Prostate gland (tissue), 2 donors: ENCODE measurements around the gene PDXP. TPM values are rescaled to one million over a fixed set of nuclear protein-coding genes. Genes with fewer than 3 reads are reported as not detected.
"Not testable (repeated sequence)": the region's sequence is repeated elsewhere in the genome, so short reads cannot be mapped to it uniquely, and the experiment has no call there.

Experiments used
- DNase-seq: peaks from one replicate; pipeline ENCODE4 v3.0.0-alpha.2; 2019; ENCODE audit warnings: low spot score
- H3K27ac ChIP-seq, 2 donors: fragments of 200-600 bp; sonication (generic); 2 replicates each; pipeline ENCODE4 v1.5.1; 2017 to 2019
- H3K27me3 ChIP-seq: fragments of 200-600 bp; sonication (generic); replicated peaks from 2 replicates; pipeline ENCODE4 v1.5.1; 2019; ENCODE audit not compliant: insufficient read depth
- H3K36me3 ChIP-seq, 2 donors: fragments of 200-600 bp; sonication (generic); 1 replicate in 1 of 2; 2 replicates in 1 of 2; pipeline versions ENCODE4 v1.5.1 to v1.8.1; 2017 to 2019
- H3K4me1 ChIP-seq: fragments of 200-600 bp; sonication (generic); replicated peaks from 2 replicates; pipeline ENCODE4 v1.5.1; 2019
- H3K4me3 ChIP-seq, 2 donors: fragments of 200-600 bp; sonication (generic); 2 replicates each; pipeline ENCODE4 v1.5.1; 2017 to 2019
- H3K9me3 ChIP-seq: fragments of 200-600 bp; sonication (generic); 2 replicates; pipeline ENCODE4 v1.5.1; 2017
- POLR2A ChIP-seq: fragments of 450-650 bp; IDR thresholded peaks from one replicate; pipeline ENCODE4 v1.6.1; 2016; ENCODE audit warnings: antibody characterized with exemption, mild to moderate bottlenecking
- POLR2AphosphoS5 ChIP-seq: sonication (generic); formaldehyde crosslinking; IDR thresholded peaks from one replicate; pipeline ENCODE4 v1.6.1; 2017; ENCODE audit warnings: antibody characterized with exemption
- WGBS: methylation state at CpG from one replicate; pipeline ENCODE4 v1.1.5; 2018; 5-methylcytosine and 5-hydroxymethylcytosine counted together
- intact Hi-C: fragments of 100-400 bp; cut with DNase I; formaldehyde crosslinking; loops from one replicate; pipeline ENCODE4 v1.14.2; 2022
- total RNA-seq, 2 donors: library from RNA; depleted of rRNA; stranded (reverse); fragments of >200 nt; gene quantifications; one replicate each; pipeline ENCODE4 v1.1.0, GENCODE V29; 2016
- TF ChIP-seq, protein P1 (sequence below), 4 experiments: fragments of 200-600 bp in 2 of 4; fragments of 450-650 bp in 2 of 4; sonication (generic) in 2 of 4; IDR thresholded peaks; 1 replicate in 3 of 4; 2 replicates in 1 of 4; pipeline ENCODE4 v1.5.1; 2016 to 2019; ENCODE audit warnings: antibody characterized with exemption in 4 of 4, mild to moderate bottlenecking in 2 of 4, moderate library complexity in 2 of 4

PDXP gene, protein sequence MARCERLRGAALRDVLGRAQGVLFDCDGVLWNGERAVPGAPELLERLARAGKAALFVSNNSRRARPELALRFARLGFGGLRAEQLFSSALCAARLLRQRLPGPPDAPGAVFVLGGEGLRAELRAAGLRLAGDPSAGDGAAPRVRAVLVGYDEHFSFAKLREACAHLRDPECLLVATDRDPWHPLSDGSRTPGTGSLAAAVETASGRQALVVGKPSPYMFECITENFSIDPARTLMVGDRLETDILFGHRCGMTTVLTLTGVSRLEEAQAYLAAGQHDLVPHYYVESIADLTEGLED
- 10 to 100 TPM; 12.9 to 87.8 TPM for total RNA-seq

DNA sequence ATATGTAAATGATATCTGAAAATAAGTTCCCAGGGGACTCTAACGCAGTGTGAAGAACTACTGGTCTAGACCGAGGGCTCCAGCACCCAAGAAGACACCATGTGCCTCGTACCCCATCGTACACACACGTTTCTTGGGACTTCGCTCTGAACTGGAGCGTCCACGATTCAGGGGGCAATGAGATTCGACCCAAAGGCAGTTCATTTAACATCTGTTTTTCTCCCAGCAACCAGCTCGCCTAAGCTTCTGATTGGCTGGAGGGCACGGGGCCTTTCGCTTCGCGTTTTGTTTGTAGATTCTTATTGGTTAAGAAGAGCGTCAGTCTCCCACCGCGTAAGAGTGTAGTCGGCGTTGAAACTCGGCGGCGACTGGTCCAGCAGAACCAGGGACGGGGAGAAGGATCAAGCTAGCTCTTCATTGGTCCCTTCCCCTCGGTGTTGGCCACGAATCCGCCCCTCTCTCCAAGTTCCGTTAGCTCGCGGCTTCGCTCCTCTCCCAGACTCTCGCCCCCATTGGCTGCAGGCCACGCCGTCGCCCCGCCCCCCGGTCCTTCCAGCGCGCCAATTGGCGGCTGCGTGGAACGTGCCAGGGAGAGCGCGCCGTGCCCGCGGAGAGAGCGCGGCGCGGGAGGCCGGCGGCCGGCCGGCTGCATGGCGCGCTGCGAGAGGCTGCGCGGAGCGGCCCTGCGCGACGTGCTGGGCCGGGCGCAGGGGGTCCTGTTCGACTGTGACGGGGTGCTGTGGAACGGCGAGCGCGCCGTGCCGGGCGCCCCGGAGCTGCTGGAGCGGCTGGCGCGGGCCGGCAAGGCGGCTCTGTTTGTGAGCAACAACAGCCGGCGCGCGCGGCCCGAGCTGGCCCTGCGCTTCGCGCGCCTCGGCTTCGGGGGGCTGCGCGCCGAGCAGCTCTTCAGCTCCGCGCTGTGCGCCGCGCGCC, at the start of gene PDXP:
Gene PDXP, plus strand, starts transcription at position 591 of the 933 bp plus-strand sequence. Its CDS starts 60 bp downstream, at position 651.
- intact Hi-C loops = no loop called here
- Histone ChIP-seq H3K27me3 (no peaks in the 10 kb centered on the region), H3K4me3 (peak within 1 kb of the TSS; percentile 49 to 62)

DNA sequence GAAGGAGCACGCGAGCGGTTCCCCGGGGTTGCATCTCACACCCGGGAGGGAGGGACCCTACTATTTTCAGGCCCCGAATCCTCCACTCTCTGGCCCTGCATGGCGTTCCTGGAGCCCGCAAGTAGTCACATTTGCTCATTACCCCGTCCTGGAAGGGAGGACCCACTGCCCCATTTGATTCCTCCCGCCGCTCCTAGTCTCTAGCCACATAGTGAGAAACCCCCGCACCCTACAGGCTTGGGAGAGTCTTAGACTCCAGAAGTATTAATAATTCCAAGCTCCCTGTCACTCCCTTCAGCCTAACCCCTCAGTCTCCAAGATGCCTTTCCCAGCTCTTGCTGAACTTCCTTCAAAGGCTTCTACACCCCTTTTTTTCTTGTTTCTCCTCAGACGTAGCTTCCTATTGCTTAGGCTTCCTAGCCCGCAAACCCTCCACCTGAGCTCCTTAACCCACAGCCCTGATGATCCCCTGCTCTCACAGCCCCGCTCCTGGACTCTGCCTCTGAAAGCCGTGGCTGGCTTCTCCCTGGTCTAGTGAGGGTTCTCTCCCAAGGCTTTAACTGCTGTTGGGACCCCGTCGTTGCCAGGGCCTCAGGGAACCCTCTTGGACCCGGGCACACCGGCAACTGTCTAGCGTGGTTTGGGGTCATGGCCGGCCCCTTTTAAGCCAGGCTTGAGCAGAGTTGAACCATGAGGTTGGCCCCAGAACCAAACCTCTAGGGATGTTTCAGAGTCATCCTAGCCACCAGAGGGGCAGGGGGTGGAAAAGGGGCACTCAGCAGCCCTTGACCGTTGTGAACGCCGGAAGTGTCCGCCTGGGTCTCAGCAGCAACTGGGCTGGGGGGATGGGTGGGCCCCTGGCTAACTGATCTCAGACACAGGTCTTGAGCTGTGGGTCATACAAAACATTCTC, 49.0 kb upstream of the PDXP start:
- no peaks in the 10 kb centered on the region for H3K27me3 ChIP-seq
- peak overlapping the region; percentile 77 to 93 for H3K4me3 ChIP-seq
- H3K4me1 ChIP-seq = peaks cover 20% of the 10 kb centered on the region
- intact Hi-C loops = no loop called here
- TF ChIP-seq POLR2A = no peak
- no peak for TF ChIP-seq POLR2AphosphoS5
- TF ChIP-seq, protein P1, sequence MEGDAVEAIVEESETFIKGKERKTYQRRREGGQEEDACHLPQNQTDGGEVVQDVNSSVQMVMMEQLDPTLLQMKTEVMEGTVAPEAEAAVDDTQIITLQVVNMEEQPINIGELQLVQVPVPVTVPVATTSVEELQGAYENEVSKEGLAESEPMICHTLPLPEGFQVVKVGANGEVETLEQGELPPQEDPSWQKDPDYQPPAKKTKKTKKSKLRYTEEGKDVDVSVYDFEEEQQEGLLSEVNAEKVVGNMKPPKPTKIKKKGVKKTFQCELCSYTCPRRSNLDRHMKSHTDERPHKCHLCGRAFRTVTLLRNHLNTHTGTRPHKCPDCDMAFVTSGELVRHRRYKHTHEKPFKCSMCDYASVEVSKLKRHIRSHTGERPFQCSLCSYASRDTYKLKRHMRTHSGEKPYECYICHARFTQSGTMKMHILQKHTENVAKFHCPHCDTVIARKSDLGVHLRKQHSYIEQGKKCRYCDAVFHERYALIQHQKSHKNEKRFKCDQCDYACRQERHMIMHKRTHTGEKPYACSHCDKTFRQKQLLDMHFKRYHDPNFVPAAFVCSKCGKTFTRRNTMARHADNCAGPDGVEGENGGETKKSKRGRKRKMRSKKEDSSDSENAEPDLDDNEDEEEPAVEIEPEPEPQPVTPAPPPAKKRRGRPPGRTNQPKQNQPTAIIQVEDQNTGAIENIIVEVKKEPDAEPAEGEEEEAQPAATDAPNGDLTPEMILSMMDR (IDR thresholded peaks at IDR 0.05) = no peak
- WGBS = 14% methylated on average over 26 of the region's 26 CpGs
- no peak for DNase-seq
- H3K27ac ChIP-seq = peak overlapping the region; percentile 92 to 95
- H3K9me3 ChIP-seq = no peaks in the 10 kb centered on the region
- H3K36me3 ChIP-seq = no peaks in the 10 kb centered on the region

More for the DNA sequence above, at the start of gene PDXP:
- peaks cover 0 to 3% of the 10 kb centered on the region in 2 donors for H3K36me3 ChIP-seq
- peak within 1 kb of the TSS; percentile 50 to 73 for H3K27ac ChIP-seq
- WGBS = under 1% methylated on average over 69 of the region's 101 CpGs
- no peaks in the 10 kb centered on the region for H3K9me3 ChIP-seq
- DNase-seq = peak; percentile 99
- peaks cover 3% of the 10 kb centered on the region for H3K4me1 ChIP-seq
- TF ChIP-seq POLR2AphosphoS5 (peak; percentile 91), POLR2A (peak; percentile 43)
- TF ChIP-seq, protein P1 (IDR thresholded peaks at IDR 0.05) = no peak

GRCh38 chr22:37610153-37610475, 48.4 kb upstream of the PDXP start:
- H3K27me3 ChIP-seq, DNase-seq, intact Hi-C loops, H3K36me3 ChIP-seq, H3K9me3 ChIP-seq: not testable (repeated sequence)
- H3K4me1 ChIP-seq = peaks cover 20% of the 10 kb centered on the region
- peak overlapping the region in 1 of 2 donors; percentile 92 for H3K27ac ChIP-seq
- peak overlapping the region in 1 of 2 donors; percentile 77 for H3K4me3 ChIP-seq
- 80% methylated on average over 3 of the region's 3 CpGs for WGBS

DNA sequence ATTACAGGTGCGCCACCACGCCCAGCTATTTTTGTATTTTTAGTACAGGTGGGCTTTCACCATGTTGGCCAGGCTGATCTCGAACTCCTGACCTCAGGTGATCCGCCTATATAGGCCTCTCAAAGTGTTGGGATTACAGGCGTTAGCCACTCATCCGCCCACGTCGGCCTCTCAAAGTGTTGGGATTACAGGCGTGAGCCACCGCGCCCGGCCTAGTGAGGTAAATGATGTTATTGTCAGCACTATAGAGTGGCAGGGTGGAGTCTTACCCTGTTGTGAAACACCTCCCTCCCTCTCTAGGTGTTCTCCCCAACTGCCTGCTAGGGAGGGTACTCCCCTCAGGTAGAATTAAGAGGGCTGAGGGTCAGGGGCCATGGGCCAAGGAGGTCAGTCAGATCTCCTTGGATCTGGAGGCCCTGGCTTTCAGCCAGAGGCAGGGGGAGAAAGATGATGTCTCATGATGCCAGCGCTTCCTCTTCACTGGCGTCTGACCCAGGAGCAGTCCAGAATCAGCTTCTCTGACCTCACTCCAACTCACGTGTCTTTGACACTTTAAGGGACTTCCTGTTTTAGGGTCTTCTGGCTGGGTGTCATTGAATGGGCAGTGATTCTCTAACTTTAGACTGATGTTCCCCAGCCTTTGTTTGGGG, 47.9 kb upstream of the PDXP start:
- 80% methylated on average over 15 of the region's 15 CpGs for WGBS
- TF ChIP-seq, protein P1 (IDR thresholded peaks at IDR 0.05) = no peak
- TF ChIP-seq POLR2AphosphoS5 (no peak), POLR2A (no peak)
- H3K27me3 ChIP-seq = no peaks in the 10 kb centered on the region
- H3K4me3 ChIP-seq = no peak overlapping the region
- H3K36me3 ChIP-seq = no peaks in the 10 kb centered on the region
- no peaks in the 10 kb centered on the region for H3K9me3 ChIP-seq
- intact Hi-C loops = no loop called here
- peaks cover 20% of the 10 kb centered on the region for H3K4me1 ChIP-seq
- no peak for DNase-seq
- H3K27ac ChIP-seq = no peak overlapping the region
